Calu3 (cell line): ENCODE data around the gene MTUS2. TPM values are rescaled to one million over a fixed set of nuclear protein-coding genes. Genes with fewer than 3 reads are reported as not detected.

ENCODE experiments used
- BruUV-seq: library from RNA; stranded (reverse); fragments of 400-500 nt; replicated peaks from 2 replicates; lab custom pipeline; 2021; lab: Mats Ljungman, UMichigan
- CTCF ChIA-PET: fragments of 300-600 bp; sonication (Branson Sonifier 250); formaldehyde crosslinking; loops from one replicate; lab custom pipeline; 2022; ENCODE audit warnings: antibody characterized with exemption; lab: Charles Lee
- DNase-seq: peaks from one replicate; pipeline ENCODE4 v3.0.0; 2022
- H3K27ac Mint-ChIP-seq: one replicate; pipeline ENCODE4 v1.8.0; 2022; ENCODE audit warnings: mixed read lengths; ENCODE audit not compliant: unreplicated experiment
- H3K27me3 Mint-ChIP-seq: one replicate; pipeline ENCODE4 v1.8.0; 2022; ENCODE audit warnings: mixed read lengths; ENCODE audit not compliant: unreplicated experiment
- H3K36me3 Mint-ChIP-seq: one replicate; pipeline ENCODE4 v1.8.0; 2022; ENCODE audit warnings: mild to moderate bottlenecking, moderate library complexity, mixed read lengths; ENCODE audit not compliant: insufficient read depth, unreplicated experiment
- H3K4me1 Mint-ChIP-seq: one replicate; pipeline ENCODE4 v1.8.0; 2022; ENCODE audit warnings: mild to moderate bottlenecking, low read depth, mixed read lengths; ENCODE audit not compliant: unreplicated experiment
- H3K4me3 Mint-ChIP-seq: one replicate; pipeline ENCODE4 v1.8.0; 2022; ENCODE audit warnings: mild to moderate bottlenecking, low read depth, moderate library complexity, mixed read lengths; ENCODE audit not compliant: unreplicated experiment
- H3K9me3 Mint-ChIP-seq: one replicate; pipeline ENCODE4 v1.8.0; 2022; ENCODE audit warnings: low read depth, mixed read lengths; ENCODE audit not compliant: unreplicated experiment
- intact Hi-C: fragments of 100-400 bp; cut with micrococcal nuclease; formaldehyde crosslinking; loops from one replicate; pipeline ENCODE4 v1.10.0; 2022; ENCODE audit not compliant: unreplicated experiment
- total RNA-seq: library from RNA; stranded (reverse); gene quantifications from 2 replicates; pipeline ENCODE4 v1.2.3, GENCODE V29; 2022
- TF ChIP-seq, protein P1 (sequence below): fragments of 200-600 bp; IDR thresholded peaks from one replicate; pipeline ENCODE4 v1.8.0; 2022; ENCODE audit warnings: antibody characterized with exemption; ENCODE audit not compliant: unreplicated experiment

Gene MTUS2
- total RNA-seq, 1 experiment from 2014 or later: not detected

DNA sequence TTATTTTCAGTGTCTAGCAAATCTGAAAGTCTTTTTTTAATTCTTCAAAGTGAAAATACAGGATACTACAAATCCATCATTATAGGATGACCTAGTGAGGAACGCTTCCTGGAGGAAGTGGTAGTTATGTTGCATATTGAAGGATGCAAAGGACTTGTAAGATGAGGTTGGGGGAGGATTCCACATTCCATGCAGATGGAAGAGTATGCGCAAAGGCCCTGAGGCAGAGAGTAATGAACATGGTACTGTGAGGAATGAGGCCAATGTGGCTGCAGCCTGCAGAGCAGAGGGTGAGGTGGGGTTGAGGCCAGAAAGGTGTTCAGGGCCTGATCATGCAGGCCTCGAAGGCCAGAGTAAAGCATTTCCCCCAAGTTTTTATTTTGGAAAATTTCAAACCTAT is 202.8 kb downstream of the MTUS2 start:
- BruUV-seq: no TSS peak
- DNase-seq: no peak
- H3K36me3 Mint-ChIP-seq: no peaks in the 10 kb centered on the region
- intact Hi-C loops: no loop called here
- no peak overlapping the region for H3K4me3 Mint-ChIP-seq
- H3K9me3 Mint-ChIP-seq: peaks cover 6% of the 10 kb centered on the region
- H3K27me3 Mint-ChIP-seq: no peaks in the 10 kb centered on the region
- CTCF ChIA-PET: no interaction called here
- H3K27ac Mint-ChIP-seq: no peak overlapping the region
- TF ChIP-seq, protein P1, sequence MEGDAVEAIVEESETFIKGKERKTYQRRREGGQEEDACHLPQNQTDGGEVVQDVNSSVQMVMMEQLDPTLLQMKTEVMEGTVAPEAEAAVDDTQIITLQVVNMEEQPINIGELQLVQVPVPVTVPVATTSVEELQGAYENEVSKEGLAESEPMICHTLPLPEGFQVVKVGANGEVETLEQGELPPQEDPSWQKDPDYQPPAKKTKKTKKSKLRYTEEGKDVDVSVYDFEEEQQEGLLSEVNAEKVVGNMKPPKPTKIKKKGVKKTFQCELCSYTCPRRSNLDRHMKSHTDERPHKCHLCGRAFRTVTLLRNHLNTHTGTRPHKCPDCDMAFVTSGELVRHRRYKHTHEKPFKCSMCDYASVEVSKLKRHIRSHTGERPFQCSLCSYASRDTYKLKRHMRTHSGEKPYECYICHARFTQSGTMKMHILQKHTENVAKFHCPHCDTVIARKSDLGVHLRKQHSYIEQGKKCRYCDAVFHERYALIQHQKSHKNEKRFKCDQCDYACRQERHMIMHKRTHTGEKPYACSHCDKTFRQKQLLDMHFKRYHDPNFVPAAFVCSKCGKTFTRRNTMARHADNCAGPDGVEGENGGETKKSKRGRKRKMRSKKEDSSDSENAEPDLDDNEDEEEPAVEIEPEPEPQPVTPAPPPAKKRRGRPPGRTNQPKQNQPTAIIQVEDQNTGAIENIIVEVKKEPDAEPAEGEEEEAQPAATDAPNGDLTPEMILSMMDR: no peak
- H3K4me1 Mint-ChIP-seq: no peaks in the 10 kb centered on the region

DNA sequence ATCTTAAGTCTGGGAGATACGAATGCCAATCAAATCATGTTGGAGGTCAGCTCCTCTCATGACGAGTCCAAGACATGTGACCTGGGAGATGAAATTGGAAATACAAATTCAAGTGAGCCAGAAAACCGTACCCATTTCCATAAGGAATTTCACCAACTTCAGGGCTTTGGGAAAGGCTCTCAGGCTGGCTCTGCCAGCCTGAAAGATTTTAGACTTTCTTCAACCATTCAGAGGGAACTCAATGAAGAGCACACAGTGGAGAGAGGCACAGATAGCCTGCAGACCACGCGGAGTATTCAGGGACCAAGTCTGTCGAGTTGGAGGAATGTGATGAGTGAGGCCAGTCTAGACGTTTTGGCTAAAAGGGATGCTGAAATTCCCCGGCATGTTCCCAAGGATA is 204.6 kb downstream of the MTUS2 start:
- intact Hi-C loops: no loop called here
- BruUV-seq: no TSS peak
- Mint-ChIP-seq H3K4me3 (no peak overlapping the region), H3K9me3 (peaks cover 8% of the 10 kb centered on the region), H3K4me1 (no peaks in the 10 kb centered on the region), H3K36me3 (no peaks in the 10 kb centered on the region), H3K27ac (no peak overlapping the region), H3K27me3 (no peaks in the 10 kb centered on the region)
- TF ChIP-seq, protein P1: no peak
- DNase-seq: no peak
- CTCF ChIA-PET: no interaction called here

DNA sequence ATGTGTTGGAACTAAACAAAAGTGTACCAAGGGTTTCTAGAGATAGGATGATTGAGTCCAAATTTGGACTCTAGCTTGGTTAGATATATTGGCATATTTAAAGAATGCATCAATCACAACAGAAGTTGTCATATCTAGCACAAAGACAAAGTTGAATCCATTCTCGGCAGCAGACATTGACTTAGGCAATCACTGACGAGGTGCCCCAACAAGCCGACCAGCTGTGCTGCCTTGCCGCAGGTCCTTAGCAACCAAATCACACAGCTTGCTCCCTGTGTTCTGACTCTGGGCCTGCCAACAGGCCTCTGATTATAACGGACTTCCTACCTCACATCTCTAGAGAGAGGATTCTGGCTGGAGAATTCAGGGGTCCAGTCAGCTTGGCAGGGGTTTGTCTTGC is 208.7 kb downstream of the MTUS2 start:
- Mint-ChIP-seq H3K4me3 (no peak overlapping the region), H3K36me3 (no peaks in the 10 kb centered on the region), H3K9me3 (peaks cover 2% of the 10 kb centered on the region), H3K4me1 (no peaks in the 10 kb centered on the region), H3K27ac (no peak overlapping the region), H3K27me3 (no peaks in the 10 kb centered on the region)
- intact Hi-C loops: no loop called here
- DNase-seq: no peak
- CTCF ChIA-PET: no interaction called here
- BruUV-seq: no TSS peak
- TF ChIP-seq, protein P1: no peak

DNA sequence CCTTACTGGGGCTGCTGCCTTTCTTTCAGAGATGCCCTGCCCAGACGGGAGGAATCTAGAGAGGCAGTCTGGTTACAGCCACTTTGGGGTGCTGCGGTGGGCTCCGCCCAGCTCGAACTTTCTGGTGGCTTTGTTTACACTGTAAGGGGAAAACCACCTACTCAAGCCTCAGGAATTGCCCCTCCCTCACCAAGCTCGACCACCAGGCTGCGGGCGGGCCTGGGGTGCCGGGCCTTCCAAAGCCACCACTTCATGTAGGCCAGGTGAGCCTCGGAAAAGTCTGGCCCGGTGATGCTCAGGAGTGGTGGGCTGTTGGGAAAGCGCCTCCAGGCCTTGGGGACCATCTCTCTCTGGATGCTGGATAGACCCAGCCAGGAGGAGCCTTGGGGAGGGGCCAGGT is 218.6 kb downstream of the MTUS2 start:
- H3K4me3 Mint-ChIP-seq: no peak overlapping the region
- H3K36me3 Mint-ChIP-seq: no peaks in the 10 kb centered on the region
- H3K27me3 Mint-ChIP-seq: no peaks in the 10 kb centered on the region
- TF ChIP-seq, protein P1: no peak
- H3K9me3 Mint-ChIP-seq: peaks cover 13% of the 10 kb centered on the region
- no peaks in the 10 kb centered on the region for H3K4me1 Mint-ChIP-seq
- no peak overlapping the region for H3K27ac Mint-ChIP-seq
- no peak for DNase-seq
- no TSS peak for BruUV-seq
- intact Hi-C loops: no loop called here
- CTCF ChIA-PET: no interaction called here
